Lower lobe of right lung (tissue), 2 donors: ENCODE results near the gene PJA2. TPM values are rescaled to one million over a fixed set of nuclear protein-coding genes. Genes with fewer than 3 reads are reported as not detected.
"Not testable (repeated sequence)": the region's sequence is repeated elsewhere in the genome, so short reads cannot be mapped to it uniquely, and the experiment has no call there.

ENCODE experiments used
- ATAC-seq, 2 donors: fragments of 200-7000 bp; cut with Tn5 transposase; one replicate each; pipeline ENCODE4 v1.9.1; 2020 to 2022; ENCODE audit warnings: mild to moderate bottlenecking in 2 of 2, moderate library complexity in 2 of 2
- DNase-seq: peaks from one replicate; pipeline ENCODE4 v3.0.0-alpha.2; 2020
- H3K27ac ChIP-seq: fragments of 200-600 bp; one replicate; pipeline ENCODE4 v1.8.0; 2022
- H3K27me3 ChIP-seq: fragments of 200-600 bp; one replicate; pipeline ENCODE4 v1.8.0; 2022; ENCODE audit warnings: low read depth
- H3K36me3 ChIP-seq: fragments of 200-600 bp; one replicate; pipeline ENCODE4 v1.8.0; 2022; ENCODE audit warnings: mild to moderate bottlenecking
- H3K4me1 ChIP-seq: fragments of 200-600 bp; one replicate; pipeline ENCODE4 v1.8.0; 2022
- H3K4me3 ChIP-seq: fragments of 200-600 bp; one replicate; pipeline ENCODE4 v1.8.0; 2022; ENCODE audit warnings: mild to moderate bottlenecking
- H3K9me3 ChIP-seq: fragments of 200-600 bp; one replicate; pipeline ENCODE4 v1.8.0; 2022
- intact Hi-C: fragments of 100-400 bp; cut with DNase I; formaldehyde crosslinking; loops from one replicate; pipeline ENCODE4 v1.11.0; 2022
- total RNA-seq: library from RNA; stranded (reverse); fragmentation: NEBNext Ultra II Directional; extraction: Animal tissue kit (Norgen Biotek cat#: 25700); gene quantifications from one replicate; pipeline ENCODE4 v1.2.1, GENCODE V29; 2021
- TF ChIP-seq, protein P1 (sequence below): fragments of 200-600 bp; IDR thresholded peaks from one replicate; pipeline ENCODE4 v1.8.0; 2022; ENCODE audit warnings: antibody characterized with exemption, mild to moderate bottlenecking
- donor health status: DM: no; HTN: yes; CAD: no; lungs with severe emphysema.

Gene PJA2
- total RNA-seq, 1 donor from 2014 or later, result 84.0 TPM

DNA sequence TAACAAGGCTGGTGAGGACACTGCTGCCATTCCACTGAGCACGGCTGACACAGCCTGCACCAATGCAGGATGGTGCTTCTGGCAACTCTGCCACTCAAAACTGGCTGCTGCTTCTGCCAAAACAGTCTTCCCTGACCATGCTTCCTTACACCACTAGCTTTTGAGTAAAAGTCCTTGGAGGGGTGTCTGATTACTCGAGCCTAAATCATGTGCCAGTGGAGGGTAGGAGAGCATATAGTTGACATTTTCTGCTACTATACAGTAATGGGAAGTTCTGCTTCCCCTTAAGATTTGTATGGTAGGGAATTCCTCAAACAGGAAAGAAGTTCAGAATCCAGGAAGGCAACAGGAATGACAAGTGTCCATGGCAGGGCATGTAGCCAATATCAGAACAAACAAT is 12.2 kb upstream of the PJA2 start:
- no peaks in the 10 kb centered on the region for H3K9me3 ChIP-seq
- TF ChIP-seq, protein P1, sequence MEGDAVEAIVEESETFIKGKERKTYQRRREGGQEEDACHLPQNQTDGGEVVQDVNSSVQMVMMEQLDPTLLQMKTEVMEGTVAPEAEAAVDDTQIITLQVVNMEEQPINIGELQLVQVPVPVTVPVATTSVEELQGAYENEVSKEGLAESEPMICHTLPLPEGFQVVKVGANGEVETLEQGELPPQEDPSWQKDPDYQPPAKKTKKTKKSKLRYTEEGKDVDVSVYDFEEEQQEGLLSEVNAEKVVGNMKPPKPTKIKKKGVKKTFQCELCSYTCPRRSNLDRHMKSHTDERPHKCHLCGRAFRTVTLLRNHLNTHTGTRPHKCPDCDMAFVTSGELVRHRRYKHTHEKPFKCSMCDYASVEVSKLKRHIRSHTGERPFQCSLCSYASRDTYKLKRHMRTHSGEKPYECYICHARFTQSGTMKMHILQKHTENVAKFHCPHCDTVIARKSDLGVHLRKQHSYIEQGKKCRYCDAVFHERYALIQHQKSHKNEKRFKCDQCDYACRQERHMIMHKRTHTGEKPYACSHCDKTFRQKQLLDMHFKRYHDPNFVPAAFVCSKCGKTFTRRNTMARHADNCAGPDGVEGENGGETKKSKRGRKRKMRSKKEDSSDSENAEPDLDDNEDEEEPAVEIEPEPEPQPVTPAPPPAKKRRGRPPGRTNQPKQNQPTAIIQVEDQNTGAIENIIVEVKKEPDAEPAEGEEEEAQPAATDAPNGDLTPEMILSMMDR, result no peak

DNA sequence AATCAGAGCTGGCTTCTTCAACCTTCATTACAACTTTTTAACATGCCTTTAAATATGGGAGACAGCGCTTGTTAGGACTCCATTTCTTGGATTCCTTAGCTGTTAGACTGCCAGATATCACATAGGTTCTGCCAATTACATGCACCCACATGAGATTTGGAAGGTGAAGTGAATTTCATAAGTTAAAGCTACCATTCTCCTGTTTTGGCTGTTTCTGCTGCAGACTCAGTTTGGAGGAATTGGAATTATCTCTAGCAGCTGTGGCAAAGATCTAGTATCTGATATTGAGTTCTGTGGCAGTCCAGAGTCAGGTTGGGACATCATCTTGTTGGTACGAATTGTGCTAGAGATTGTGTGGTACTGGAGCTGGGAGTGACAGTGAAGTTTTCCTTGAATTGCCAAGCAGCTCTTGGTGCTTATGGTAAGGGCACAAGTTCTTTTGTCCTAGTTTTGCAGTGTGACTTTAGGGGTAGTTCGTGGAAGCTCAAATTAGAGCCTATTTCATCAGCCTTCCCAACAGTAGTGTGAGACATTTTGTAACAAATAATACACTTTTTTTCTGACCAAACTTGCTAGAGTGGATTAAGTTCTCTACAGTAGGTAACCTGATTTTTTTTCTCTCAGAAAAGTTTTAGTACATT is 9.1 kb upstream of the PJA2 start:
- no peaks in the 10 kb centered on the region for H3K36me3 ChIP-seq
- no peaks in the 10 kb centered on the region for H3K4me1 ChIP-seq
- intact Hi-C loops, result no loop called here
- TF ChIP-seq, protein P1, result no peak
- H3K27me3 ChIP-seq, result no peaks in the 10 kb centered on the region
- H3K9me3 ChIP-seq, result no peaks in the 10 kb centered on the region
- H3K27ac ChIP-seq, result no peak overlapping the region
- H3K4me3 ChIP-seq, result no peak overlapping the region
- ATAC-seq, result no peak
- DNase-seq, result no peak

More for the DNA sequence above, 12.2 kb upstream of the PJA2 start:
- no peaks in the 10 kb centered on the region for H3K27me3 ChIP-seq
- ATAC-seq, result no peak
- no peak for DNase-seq
- H3K4me1 ChIP-seq, result no peaks in the 10 kb centered on the region
- intact Hi-C loops, result no loop called here
- H3K4me3 ChIP-seq, result no peak overlapping the region
- no peak overlapping the region for H3K27ac ChIP-seq
- H3K36me3 ChIP-seq, result no peaks in the 10 kb centered on the region

DNA sequence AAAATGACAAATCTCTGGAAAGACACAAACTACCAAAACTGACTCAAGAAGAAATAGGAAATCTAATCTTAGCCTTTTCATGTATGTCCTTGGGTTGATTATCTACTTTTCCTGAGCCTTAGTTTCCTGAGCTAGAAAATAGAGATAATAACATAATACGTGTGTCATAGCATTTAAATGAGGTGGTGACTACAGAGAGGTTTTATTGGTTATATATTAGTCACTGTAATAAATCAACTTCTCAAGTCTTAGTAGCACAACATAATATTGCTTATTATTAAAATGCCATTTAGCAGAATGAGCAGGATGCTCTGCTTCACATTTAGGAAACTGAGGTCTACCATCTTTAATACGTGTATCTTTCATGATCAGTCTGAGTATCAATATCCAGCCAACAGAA is 7.1 kb upstream of the PJA2 start:
- Histone ChIP-seq H3K4me3 (no peak overlapping the region), H3K27me3 (no peaks in the 10 kb centered on the region), H3K27ac (no peak overlapping the region), H3K4me1 (no peaks in the 10 kb centered on the region), H3K36me3 (no peaks in the 10 kb centered on the region), H3K9me3 (no peaks in the 10 kb centered on the region)
- ATAC-seq, result no peak
- no peak for DNase-seq
- intact Hi-C loops, result no loop called here
- TF ChIP-seq, protein P1, result no peak

DNA sequence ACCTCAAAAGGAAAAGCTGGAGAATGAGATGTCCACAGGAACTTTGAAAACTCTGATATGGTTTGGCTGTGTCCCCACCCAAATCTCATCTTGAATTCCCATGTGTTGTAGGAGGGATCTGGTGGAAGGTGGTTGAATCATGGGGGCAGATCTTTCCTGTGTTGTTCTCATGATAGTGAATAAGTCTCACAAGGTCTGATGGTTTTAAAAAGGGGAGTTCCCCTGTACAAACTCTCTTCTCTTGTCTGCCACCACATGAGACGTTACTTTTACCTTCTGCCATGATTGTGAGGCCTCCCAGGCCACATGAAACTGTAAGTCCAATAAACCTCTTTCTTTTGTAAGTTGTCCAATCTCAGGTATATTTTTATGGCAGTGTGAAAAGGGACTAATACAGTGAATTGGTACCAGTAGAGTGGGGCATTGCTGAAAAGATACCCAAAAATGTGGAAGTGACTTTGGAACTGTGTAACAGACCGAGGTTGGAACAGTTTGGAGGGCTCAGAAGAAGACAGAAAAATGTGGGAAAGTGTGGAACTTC is 4.2 kb upstream of the PJA2 start:
- H3K36me3 ChIP-seq, ATAC-seq, H3K4me3 ChIP-seq, intact Hi-C loops, H3K9me3 ChIP-seq, DNase-seq, H3K27me3 ChIP-seq, H3K27ac ChIP-seq: not testable (repeated sequence)
- H3K4me1 ChIP-seq, result peaks cover 12% of the 10 kb centered on the region

DNA sequence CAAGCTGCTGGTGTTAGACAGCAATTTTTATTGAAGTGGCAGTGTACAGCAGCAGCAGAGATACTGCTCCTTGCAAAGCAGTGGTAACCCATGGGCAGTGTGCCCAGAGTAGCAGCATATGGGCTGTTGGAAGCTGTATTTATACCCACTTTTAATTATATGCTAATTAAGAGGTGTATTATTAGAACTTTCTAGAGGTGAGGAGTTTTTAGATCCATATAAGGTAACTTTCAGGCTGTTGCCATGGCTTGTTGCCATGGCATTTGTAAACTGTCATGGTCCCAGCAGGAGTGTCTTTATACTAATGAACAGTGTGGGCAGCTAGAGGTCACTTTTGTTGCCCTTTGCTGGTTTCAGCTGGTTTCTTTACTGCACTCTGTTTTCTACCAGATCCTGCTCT is 3.7 kb upstream of the PJA2 start:
- DNase-seq, result no peak
- Histone ChIP-seq H3K4me3 (no peak overlapping the region), H3K27ac (no peak overlapping the region), H3K9me3 (no peaks in the 10 kb centered on the region), H3K36me3 (no peaks in the 10 kb centered on the region), H3K4me1 (peaks cover 13% of the 10 kb centered on the region), H3K27me3 (no peaks in the 10 kb centered on the region)
- TF ChIP-seq, protein P1, result no peak
- ATAC-seq, result no peak
- intact Hi-C loops, result no loop called here

GRCh38 chr5:109412981-109413402 is 3.2 kb upstream of the PJA2 start:
- no peaks in the 10 kb centered on the region for H3K9me3 ChIP-seq
- H3K27me3 ChIP-seq, result no peaks in the 10 kb centered on the region
- H3K4me1 ChIP-seq, result peaks cover 17% of the 10 kb centered on the region
- no peak overlapping the region for H3K4me3 ChIP-seq
- TF ChIP-seq, protein P1, result no peak
- H3K27ac ChIP-seq, result no peak overlapping the region
- ATAC-seq (no peak), DNase-seq (no peak)
- intact Hi-C loops, result no loop called here
- no peaks in the 10 kb centered on the region for H3K36me3 ChIP-seq
